ENCODE data around the gene METRNL. TPM values are rescaled to one million over a fixed set of nuclear protein-coding genes. Genes with fewer than 3 reads are reported as not detected.

The METRNL gene
- total RNA-seq, 2 donors from 2014 or later, result 141 to 180 TPM

GRCh38 chr17:83080858-83081683, 1.7 kb downstream of the METRNL start:
- peaks cover 35 to 68% of the 10 kb centered on the region in 2 donors for H3K4me1 ChIP-seq (ENCODE audit: control insufficient read depth in 1 of 2, low read depth in 2 of 2)

GRCh38 chr17:83081684-83082201, 2.3 kb downstream of the METRNL start:
- TF ChIP-seq CTCF (IDR thresholded peaks at IDR 0.05), result no peak
- H3K27me3 ChIP-seq (replicated peaks; ENCODE audit: insufficient read depth), result no peaks in the 10 kb centered on the region
- DNase-seq (ENCODE audit: low spot score) (no peak), ATAC-seq (ENCODE audit: insufficient number of reproducible peaks, low FRiP score, low read depth) (no peak)
- H3K4me1 ChIP-seq (ENCODE audit: control insufficient read depth in 1 of 2, low read depth in 2 of 2), result peaks cover 42 to 75% of the 10 kb centered on the region in 2 donors
- no peaks in the 10 kb centered on the region for H3K9me3 ChIP-seq
- peak overlapping the region; percentile 96 for H3K4me3 ChIP-seq
- peak overlapping the region; percentile 87 to 94 for H3K27ac ChIP-seq
- H3K36me3 ChIP-seq, result peaks cover 8% of the 10 kb centered on the region

More at GRCh38 chr17:83080858-83081683, 1.7 kb downstream of the METRNL start:
- no peaks in the 10 kb centered on the region for H3K27me3 ChIP-seq (replicated peaks; ENCODE audit: insufficient read depth)
- no peak for DNase-seq (ENCODE audit: low spot score)
- peak overlapping the region; percentile 87 to 94 for H3K27ac ChIP-seq
- TF ChIP-seq CTCF (IDR thresholded peaks at IDR 0.05), result no peak
- H3K4me3 ChIP-seq, result peak overlapping the region; percentile 96
- no peaks in the 10 kb centered on the region for H3K9me3 ChIP-seq
- H3K36me3 ChIP-seq, result peaks cover 8% of the 10 kb centered on the region
- no peak for ATAC-seq (ENCODE audit: insufficient number of reproducible peaks, low FRiP score, low read depth)

- H3K27ac ChIP-seq, result peak overlapping the region; percentile 87 to 94
- DNase-seq (ENCODE audit: low spot score) (no peak), ATAC-seq (ENCODE audit: insufficient number of reproducible peaks, low FRiP score, low read depth) (no peak)
- peak overlapping the region; percentile 96 for H3K4me3 ChIP-seq
- H3K27me3 ChIP-seq (replicated peaks; ENCODE audit: insufficient read depth), result no peaks in the 10 kb centered on the region
- TF ChIP-seq CTCF (IDR thresholded peaks at IDR 0.05), result no peak
- H3K4me1 ChIP-seq (ENCODE audit: control insufficient read depth in 1 of 2, low read depth in 2 of 2), result peaks cover 49 to 76% of the 10 kb centered on the region in 2 donors
- no peaks in the 10 kb centered on the region for H3K9me3 ChIP-seq
- peaks cover 8% of the 10 kb centered on the region for H3K36me3 ChIP-seq
Observed at GRCh38 chr17:83082424-83082823, 3.0 kb downstream of the METRNL start.

GRCh38 chr17:83082909-83083367, 3.5 kb downstream of the METRNL start:
- H3K4me1 ChIP-seq (ENCODE audit: control insufficient read depth in 1 of 2, low read depth in 2 of 2), result peaks cover 54 to 76% of the 10 kb centered on the region in 2 donors
- no peaks in the 10 kb centered on the region for H3K9me3 ChIP-seq
- ATAC-seq (ENCODE audit: insufficient number of reproducible peaks, low FRiP score, low read depth), result no peak
- peak overlapping the region; percentile 87 to 94 for H3K27ac ChIP-seq
- TF ChIP-seq CTCF (IDR thresholded peaks at IDR 0.05), result no peak
- H3K36me3 ChIP-seq, result peaks cover 12% of the 10 kb centered on the region
- H3K4me3 ChIP-seq, result peak overlapping the region; percentile 96
- DNase-seq (ENCODE audit: low spot score), result no peak
- no peaks in the 10 kb centered on the region for H3K27me3 ChIP-seq (replicated peaks; ENCODE audit: insufficient read depth)

All from thoracic aorta (tissue), 2 donors.